NOMO-1 treated with DMSO at 0.1 percent for 48 hours (cell line): ENCODE results near the gene CADM2.
"Not testable (repeated sequence)": the region's sequence is repeated elsewhere in the genome, so short reads cannot be mapped to it uniquely, and the experiment has no call there.

ENCODE experiments used
- DNase-seq: peaks from one replicate; lab custom pipeline; 2025; ENCODE audit not compliant: unreplicated experiment; lab: John Stamatoyannopoulos, UW

Gene CADM2

DNA sequence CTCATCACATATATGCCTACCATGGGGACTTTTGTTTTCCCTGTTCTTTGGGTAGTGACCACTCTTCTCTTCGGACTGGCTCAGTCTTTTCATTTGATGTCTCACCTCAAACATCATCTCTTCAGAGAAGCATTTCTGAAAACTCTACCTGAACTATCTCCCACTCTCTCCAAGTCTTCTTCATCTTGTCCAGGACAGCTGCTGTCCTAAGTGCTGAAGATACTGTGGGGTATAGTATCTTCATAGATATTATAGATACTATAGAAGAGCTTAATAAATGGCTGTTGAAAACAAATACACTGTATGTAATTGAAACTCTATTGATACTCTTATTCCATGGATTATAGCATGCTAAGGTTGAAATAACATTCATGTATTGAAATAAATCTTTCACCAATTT is 672.3 kb downstream of the CADM2 start:
- DNase-seq: no peak

DNA sequence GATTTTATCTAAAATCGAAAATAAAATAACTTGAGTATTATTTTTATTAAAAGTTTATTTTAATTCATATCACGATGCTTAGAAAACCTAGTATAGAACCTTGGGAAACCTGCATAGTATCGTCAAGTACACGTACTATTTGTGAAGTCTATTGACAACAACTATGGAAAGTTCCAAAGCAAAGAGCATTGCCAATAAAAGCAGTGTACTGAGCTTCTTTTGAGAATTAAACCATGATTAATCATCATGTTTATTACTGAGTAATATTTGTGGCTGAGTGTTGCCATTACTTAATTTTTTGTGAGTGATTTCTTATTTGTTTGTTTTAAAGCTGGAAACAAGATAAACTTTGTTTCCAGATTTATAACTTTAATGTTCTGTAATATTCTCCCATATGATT is 674.1 kb downstream of the CADM2 start:
- DNase-seq: no peak

DNA sequence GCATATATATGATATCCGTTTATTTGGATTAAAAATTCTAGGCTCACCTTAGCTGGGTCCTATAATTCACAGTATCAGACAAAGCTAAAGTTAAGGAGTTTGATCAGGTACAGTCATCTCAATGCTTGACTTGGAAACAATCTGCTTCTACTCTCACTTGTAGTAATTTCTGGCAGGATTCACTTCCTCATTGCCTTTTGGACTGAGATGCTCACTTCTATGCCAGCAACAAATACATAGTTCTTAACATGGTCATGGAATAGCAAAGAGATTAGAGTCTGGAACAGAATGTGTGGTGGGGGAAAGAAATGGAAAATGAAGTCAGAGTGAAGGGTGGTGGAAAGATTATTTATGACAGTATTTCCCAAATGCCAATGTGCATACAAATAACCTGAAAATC is 693.6 kb downstream of the CADM2 start:
- no peak for DNase-seq

DNA sequence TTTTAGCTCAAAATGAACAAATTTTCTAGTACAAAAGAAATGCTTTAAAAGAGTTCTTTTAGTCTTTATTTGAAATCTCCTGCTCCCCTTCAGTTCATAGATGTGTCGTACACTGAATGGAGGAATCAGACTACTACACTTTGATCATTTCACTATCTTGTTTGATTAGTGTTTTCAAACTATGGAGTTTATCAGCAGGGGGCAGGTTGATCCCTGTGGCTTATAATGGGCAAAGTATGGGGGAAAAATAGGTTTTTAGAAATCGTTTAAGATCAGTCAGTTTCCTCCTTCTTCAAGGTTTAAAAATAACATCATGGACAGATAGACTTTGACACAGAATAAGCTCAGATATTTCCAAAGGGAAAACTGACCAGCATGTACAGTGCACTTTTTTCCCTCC is 701.7 kb downstream of the CADM2 start:
- no peak for DNase-seq

DNA sequence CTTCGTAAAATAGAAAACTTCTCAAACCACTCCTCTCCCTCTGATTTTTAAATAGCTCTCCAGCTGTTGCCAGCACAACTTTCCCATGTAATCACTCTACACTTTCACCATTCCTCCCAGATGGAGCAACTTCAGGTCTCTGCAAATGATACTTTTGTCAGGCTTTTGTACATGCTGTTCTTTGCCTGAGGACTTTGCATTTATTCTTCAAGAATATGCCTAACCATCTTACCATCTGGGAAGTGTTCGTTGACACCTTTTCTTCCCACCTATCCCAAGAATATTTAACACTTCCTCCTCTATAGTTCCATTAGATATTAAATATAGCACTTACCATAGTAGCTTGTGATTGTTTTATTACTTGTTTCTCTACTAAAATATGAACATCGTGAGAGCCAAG is 703.7 kb downstream of the CADM2 start:
- no peak for DNase-seq

DNA sequence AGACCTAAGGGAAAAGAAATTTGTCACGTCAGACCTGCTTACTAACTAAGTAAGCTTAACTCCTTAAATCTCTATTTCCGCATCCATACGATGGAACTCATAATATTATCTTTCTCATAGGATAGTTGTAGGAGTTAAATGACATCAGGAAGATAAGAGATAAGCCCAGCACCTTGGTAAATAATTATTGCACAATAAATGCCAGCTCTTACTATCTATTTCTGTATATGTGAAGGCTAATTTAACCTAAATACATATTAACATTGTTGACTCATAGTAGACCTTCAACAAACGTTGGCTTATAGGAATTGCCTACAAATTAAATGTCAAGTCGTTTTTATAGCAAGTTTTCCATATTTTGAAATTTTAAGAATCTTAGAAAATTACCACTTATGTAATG is 709.0 kb downstream of the CADM2 start:
- DNase-seq: no peak

DNA sequence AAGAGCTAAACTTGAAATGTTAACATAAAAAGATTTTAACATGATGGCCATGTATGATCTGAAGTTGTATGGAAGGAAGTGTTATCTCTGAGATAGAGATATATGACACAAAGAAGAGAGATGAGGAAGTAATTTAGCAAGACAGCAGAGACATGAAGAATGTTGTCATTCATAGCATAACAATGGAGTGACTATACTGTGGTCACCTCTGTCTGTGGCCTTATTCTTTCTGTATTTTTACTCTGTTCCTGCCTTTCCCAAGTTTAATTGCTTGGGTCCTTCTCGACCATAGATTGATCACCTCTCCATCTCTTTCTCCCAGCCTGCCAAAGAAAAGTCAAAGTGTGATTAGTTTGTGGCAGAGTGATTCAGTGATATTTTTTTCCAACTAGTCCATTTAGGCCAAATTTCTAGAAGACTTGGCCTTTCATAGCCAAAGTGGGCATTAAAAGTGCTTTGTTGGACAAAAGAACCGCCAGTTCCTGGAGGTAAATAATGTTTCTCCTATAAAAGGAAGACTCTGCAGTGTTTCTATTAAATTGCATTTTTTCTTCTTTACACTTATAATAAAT is 711.9 kb downstream of the CADM2 start:
- no peak for DNase-seq

DNA sequence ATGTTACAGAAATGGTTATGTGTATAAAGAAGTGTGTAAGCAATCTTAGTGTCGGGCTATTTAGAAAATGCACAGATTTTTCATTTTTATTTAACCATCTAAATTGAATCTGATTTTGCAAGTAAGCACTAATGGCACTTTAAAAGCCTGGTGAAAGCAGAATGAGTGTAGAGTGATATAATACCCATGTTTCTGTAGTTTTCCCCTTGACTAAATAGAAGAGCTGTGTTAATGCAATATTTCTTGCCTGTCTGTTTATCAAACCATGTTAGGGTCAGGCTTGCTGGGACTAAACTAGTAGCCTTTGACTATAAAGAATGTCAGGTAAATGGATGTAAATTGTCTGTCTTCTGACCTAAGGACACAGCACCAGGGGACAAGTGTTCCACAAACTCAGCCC is 714.0 kb downstream of the CADM2 start:
- DNase-seq: no peak

DNA sequence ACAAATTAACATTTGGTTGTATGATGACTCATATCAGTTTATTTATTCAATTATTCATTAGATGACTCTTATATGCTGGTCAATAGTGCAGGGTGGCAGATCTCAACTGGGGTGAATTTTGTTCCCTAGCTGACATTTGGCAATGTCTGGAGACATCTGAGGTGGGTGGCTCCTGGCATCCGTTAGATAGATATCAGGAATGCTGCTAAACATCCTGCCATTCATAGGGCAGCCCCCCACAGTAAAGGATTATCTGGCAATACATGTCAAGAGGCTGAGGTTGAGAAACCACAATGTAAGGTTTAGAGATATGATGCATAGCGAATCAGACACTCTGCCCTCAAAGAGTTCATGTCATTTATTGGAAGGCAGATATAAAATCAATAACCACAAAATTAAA is 719.9 kb downstream of the CADM2 start:
- no peak for DNase-seq

DNA sequence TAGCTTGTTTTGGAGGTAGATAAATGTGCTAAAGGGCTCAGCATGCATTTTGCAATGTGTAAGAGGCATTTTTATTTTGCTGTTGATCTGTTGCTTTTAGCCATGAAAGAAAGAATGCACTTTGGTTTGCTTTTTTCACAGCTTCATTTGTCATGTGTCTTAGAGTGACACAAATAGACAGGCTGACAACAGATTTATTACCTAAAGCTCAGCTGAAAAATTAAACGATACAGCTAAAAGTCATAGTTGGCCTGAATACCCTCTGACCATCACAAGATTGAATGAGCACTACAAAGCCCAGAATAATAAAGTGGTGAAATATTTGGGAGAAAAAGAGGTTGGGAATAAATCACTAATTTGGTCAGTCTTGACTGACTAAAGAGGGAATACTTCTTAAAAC is 723.1 kb downstream of the CADM2 start:
- no peak for DNase-seq

DNA sequence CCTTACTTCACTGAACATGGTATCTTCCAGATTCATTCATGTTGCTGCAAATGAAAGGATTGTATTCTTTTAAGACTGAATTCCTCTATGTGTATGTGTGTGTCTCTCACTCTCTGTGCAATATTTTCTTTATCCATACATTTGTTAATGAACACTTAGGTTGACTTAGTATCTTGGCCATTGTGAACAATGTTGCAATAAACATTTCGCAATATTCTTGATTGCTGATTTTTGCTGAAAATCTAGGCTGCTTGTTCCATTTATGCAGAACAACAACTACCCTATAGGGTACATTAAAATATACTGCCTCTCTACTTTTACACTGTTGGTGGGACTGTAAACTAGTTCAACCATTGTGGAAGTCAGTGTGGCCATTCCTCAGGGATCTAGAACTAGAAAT is 732.4 kb downstream of the CADM2 start:
- no peak for DNase-seq

DNA sequence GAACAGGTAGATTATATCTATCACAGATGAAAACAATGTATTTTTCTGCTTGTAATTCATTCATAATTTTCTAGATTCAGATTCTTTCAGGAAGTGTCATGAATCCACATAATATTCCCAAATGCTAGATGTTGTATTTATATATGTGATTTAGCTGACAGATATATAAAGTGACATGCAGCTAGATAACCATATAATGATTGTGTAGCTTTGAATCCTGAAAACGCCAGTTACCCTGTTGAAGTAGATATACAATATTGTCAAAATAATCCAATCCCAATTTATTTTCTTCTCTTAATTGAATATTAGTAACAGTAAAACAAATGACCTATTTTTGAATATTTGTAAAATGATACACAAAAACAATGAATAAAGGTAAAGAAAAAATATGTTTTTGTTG is 738.4 kb downstream of the CADM2 start:
- no peak for DNase-seq

DNA sequence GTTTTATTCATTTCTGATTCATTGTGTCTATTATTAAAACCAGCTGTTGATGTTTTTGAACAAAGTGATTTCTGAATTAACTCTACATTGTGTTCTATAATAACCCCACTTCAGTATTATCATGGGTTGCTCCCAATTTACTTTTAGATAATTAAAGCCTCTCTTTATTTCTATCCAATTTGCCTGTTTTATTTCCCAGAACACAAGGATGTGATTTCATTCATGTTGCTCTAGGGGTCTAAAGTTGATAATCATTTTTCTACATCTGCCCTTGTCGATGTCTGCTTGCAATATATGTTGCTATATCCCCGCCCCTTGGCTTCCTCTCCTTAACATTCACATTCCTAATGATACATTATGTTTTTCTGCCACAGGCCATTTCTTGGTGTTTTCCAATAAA is 747.3 kb downstream of the CADM2 start:
- no peak for DNase-seq

DNA sequence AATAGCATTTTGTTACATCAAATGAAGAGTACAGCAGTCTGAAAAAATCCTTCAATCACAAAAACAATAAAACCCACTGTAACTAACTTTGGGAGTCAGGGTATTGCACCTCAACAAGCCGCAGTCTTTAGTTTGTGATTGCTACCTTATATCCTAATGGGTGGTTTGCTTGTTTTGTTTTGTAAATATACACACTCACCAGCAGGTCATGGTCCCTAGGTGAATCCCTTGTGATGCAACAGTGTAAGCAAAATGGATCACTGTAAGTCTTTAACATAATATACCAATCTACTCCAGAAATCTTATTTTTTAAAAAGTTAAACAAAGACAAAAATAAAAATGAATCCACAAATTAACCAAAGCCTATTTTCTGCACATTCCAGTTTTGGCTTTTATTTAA is 749.5 kb downstream of the CADM2 start:
- DNase-seq: not testable (repeated sequence)

DNA sequence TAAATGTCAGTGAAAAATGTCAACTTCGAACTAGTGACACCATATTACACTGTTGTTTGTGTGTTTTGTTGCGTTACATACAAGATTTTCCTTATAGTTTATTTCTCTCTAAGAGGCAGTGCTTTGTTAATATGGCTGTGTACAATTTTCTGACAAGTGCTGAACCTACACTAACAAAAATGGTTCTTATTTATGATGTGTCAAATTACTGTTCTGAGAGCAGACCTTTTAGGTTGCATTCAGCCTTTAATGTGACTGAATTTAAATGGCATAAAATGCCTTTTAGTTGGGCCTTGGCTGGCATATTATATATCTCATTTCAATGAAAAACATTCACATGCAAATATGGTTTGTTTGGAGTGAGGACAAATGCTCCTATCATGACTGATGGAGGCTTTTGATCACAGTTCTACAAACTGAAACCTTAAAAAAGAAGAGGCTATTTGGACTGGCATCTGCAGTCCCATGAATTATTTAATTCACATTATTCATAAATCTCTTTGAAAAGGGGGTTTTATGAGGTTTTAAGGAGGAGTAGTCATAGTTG is 750.6 kb downstream of the CADM2 start:
- no peak for DNase-seq

DNA sequence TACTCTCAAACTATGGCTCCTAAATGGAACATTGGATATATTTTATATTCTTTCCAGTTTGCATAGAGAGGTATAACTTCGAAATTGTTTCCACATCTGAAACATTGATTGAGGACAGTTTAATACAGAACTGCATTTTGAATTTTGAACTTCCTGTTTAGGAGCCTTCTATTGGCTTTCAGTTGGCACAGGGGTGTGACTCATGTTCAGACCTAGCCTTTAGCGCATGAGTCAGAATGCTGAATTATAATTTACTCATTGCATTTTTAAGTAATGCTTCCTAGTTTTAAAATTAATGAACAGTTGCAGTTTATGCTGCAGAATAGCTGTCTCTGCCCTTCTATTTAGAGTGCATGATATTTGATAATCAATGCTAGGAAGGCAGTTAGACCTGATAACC is 751.7 kb downstream of the CADM2 start:
- DNase-seq: no peak

DNA sequence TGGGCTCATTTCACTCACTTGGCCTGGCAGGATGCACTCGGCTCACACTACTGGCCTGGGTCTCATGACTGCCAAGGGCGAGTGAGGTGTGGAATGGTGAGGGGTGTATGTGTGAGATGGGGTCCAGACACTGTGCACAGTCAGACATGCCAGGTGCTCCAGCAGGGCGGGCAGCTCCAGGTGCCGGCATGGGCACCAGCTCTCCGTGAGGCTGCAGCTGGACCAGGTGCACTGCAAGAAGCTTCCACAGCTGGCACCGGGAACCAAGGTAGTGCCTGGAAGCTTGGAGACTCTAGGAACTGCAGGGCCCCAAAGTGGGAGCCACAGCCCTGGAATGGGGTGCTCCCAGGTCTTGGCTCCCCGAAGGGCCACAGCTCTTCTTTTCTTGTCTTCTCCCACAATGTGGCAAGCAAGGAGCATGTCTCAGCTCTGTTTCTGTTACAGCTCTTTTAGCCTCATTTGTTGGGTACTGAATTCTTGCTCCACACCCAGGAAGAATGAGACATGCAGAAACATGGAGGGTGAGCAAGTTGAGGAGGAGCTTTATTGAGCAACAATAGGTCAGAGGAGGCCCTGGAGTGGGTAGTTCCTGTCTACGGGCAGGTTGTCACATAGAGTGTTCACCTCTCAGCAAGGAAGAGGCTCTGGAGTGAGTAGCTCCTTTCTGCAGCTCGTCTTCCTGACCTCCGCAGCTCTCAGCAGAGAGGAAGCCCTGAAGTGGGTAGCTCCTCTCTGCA is 762.8 kb downstream of the CADM2 start:
- DNase-seq: no peak

DNA sequence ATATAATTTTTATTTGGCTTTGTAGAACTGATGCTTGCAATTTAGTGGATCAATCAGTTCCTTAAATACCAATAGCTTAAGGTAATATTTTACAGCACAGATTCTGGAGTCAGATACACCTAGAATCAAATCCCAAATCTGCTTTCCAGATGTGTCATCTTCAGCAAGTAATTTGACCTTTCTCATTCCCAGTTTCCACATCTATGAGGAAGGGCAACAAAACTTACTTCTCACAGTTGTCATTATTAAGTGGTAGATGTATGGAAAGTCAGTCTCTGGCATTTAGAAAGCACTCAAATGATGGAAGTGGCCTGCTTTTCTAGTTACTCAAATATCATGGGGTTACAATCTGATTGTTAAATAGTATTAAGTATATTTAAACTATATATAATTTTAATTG is 767.0 kb downstream of the CADM2 start:
- no peak for DNase-seq

DNA sequence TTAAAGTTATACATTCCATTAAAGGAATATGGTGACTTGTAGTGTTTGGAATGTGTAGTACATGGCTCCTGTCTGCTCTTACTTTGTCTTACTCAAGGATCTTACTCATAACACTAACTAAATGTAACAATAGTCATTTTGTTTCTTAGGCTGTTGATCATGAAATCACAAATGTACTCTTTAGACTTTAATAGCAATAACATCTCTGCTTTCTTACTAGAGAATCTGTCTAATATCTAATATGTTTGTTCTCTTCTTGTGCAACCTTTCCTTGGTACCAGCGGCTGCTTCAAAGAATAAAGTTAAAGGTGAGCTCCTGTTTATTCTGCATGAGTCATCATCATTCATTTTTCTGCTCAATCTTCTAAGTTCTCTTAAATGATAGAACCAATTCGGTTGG is 767.5 kb downstream of the CADM2 start:
- DNase-seq: no peak

DNA sequence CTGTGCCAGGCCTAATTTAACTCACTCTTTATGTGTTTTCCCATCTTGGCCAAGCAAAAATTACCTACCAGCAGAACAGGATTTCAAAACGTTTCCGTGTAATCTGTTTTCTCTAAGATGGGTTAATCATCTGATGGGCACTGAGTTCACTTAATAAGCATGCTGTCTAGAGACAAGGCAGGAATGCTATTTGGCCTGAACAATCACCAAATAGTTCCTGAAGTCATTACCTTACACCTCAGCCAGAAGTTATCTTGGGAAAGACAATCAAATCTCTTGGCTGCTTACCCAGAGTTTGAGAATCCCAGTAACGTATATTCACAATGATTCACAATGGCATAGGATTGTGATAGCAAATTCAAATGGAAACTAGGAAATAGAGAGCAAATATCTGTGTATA is 779.1 kb downstream of the CADM2 start:
- DNase-seq: no peak

DNA sequence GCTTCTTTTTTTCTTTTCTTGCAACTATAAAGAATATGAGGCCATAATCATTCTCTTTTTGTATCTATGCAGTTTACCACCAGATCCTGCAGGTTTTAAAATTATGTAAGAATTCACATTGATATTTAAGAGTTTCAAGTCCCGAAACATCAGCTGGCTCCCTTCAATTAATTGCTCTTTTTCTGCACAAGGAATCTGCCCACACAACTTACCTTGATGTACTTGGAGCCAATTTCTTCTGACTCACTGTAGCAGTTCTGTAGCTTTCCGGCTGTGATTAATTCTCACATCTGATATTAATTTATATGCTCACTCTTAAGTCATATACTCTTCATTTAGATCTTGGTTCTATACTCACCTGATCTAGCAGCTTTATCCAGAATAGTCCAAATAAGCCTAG is 781.8 kb downstream of the CADM2 start:
- DNase-seq: no peak

DNA sequence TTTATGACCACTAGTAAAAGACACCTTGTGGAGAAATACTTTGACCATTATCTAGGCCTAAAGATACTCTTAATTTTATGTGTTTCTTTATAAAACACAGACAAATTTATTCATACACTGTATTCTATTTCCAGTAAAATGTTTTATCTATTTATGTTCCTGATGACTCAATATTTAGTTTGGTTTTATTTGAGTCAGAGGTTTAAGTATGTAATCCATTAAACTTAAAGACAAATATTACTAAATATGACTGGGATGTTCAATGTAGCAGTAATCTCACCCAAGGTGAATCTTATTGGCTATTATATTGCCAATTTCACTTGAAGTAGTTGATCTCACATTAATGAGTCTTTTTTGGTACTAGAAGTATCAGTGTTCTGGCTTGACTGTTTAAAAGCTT is 799.7 kb downstream of the CADM2 start:
- no peak for DNase-seq

DNA sequence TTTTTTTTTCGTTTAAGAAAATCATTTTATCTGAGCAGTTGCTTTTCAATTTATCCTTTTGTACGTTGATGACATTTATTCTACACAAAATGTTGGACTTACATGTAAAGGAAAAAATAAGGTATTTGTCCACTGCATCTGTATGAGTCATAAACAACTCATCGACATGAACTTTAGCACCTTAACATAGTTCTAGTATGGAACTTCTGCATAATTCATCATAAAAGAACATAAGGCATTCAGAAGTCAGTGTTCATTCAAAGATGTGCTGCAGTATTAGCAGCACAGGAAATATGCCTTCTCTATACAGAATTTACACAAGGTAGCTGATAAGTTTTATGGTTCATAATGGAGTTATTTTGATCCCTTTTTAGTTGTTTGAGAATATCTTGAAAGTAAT is 801.6 kb downstream of the CADM2 start:
- DNase-seq: no peak
